ENCODE measurements around the gene JUNB.
"Not testable (repeated sequence)": the region's sequence is repeated elsewhere in the genome, so short reads cannot be mapped to it uniquely, and the experiment has no call there.

Gene JUNB

DNA sequence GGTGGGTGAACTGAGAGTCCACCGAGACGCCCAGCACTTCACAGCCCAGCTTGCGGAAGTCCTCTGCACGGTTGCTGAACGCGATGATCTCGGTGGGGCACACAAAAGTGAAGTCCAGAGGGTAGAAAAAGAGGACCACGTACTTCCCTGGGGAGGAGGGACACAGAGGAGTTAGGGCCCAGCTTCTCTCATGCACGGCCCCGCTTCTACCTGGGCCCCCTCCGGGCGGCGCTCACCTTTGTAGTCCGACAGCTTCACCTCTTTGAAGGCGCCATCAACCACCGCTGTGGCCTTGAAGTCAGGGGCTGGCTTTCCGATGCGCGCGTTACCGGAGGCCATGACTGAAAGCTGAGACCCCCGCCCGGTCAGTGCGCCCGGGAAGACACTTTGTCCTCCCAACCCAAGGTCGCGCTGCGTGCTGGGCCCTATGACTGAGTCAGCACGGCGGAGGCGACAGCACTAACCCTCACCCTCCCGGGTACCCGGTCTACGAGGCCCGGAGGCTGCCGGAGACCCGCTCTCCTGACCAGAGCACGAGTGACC, 9.7 kb downstream of the JUNB start:
- Histone ChIP-seq H3K4me1 (ENCODE audit: control insufficient read depth in 5 of 5, insufficient read depth in 5 of 5, low read length in 5 of 5) (peaks cover 10 to 38% (median 34%) of the 10 kb centered on the region in 5 donors), H3K9ac (ENCODE audit: low read length in 5 of 5) (peak overlapping the region; percentile 56 to 94 (median 85)), H3K4me3 (ENCODE audit: low read depth in 1 of 5, low read length in 5 of 5) (peak overlapping the region; percentile 67 to 97 (median 94)), H3K27ac (ENCODE audit: low read depth, low read length) (peak overlapping the region; percentile 60), H3K27me3 (ENCODE audit: control insufficient read depth in 5 of 5, insufficient read depth in 4 of 5, low read length in 5 of 5) (no peaks in the 10 kb centered on the region), H3K9me3 (ENCODE audit: control insufficient read depth in 5 of 5, low read length in 5 of 5) (no peaks in the 10 kb centered on the region), H3K36me3 (ENCODE audit: control insufficient read depth in 5 of 5, insufficient read depth in 5 of 5, low read length in 5 of 5) (peaks cover 0 to 28% (median 15%) of the 10 kb centered on the region in 5 donors)

DNA sequence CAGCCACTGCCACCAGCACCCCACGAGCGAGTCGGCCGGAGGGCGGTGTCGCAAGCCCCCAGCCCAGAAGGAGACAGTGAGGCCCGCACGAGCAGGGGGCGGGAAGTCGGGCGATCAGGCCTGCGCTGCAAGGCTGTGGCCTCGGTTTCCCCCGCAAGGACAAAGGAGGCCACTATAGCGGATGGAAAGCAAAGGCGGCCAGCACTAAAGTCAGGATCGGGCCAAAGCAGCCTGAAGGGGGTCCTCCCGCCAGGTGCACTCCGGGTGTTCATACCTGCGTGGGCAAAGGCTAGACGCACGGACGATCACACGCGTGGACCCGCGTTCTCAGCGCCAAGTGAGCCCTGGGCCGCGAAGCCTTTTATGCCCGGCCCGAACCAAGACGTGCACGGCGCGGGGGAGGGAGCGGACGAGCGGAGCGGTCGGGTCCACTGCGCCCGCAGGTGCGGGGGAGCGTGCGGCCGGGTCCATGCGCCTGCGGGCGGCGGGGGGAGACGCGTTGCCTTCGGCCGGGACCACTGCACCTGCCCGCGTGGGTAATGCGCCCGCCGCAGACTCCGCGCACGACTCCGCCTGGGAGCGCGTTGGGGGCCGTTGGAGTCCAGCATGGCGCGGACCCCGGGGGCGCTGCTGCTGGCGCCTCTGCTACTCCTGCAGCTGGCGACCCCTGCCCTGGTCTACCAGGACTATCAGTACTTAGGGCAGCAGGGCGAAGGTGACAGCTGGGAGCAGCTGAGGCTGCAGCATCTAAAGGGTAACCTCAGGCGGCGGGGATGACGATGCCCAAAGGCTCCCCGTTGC, 10.4 kb downstream of the JUNB start, which contains the start of the genes PRDX2 and THSD8:
Gene PRDX2 (minus strand): TSS at position 335 of the 801 bp plus-strand sequence. CDS start 539 bp downstream, outside the sequence.
Gene THSD8 (plus strand): TSS at position 604 of the 801 bp plus-strand sequence. CDS start 3 bp downstream, at position 607.
- H3K9me3 ChIP-seq (ENCODE audit: control insufficient read depth in 5 of 5, low read length in 5 of 5): no peaks in the 10 kb centered on the region

GRCh38 chr19:12802267-12803106, 11.2 kb downstream of the JUNB start:
- H3K4me3 ChIP-seq (ENCODE audit: low read depth in 1 of 5, low read length in 5 of 5): peak overlapping the region; percentile 79 to 97 (median 94)
- H3K4me1 ChIP-seq (ENCODE audit: control insufficient read depth in 5 of 5, insufficient read depth in 5 of 5, low read length in 5 of 5): peaks cover 11 to 45% (median 43%) of the 10 kb centered on the region in 5 donors
- H3K36me3 ChIP-seq (ENCODE audit: control insufficient read depth in 5 of 5, insufficient read depth in 5 of 5, low read length in 5 of 5): peaks cover 0 to 19% (median 12%) of the 10 kb centered on the region in 5 donors
- no peaks in the 10 kb centered on the region for H3K27me3 ChIP-seq (ENCODE audit: control insufficient read depth in 5 of 5, insufficient read depth in 4 of 5, low read length in 5 of 5)
- peak overlapping the region in 4 of 5 donors; percentile 63 to 94 (median 88) for H3K9ac ChIP-seq (ENCODE audit: low read length in 5 of 5)
- no peak overlapping the region for H3K27ac ChIP-seq (ENCODE audit: low read depth, low read length)
- no peaks in the 10 kb centered on the region for H3K9me3 ChIP-seq (ENCODE audit: control insufficient read depth in 5 of 5, low read length in 5 of 5)

More for the DNA sequence above, 10.4 kb downstream of the JUNB start, which contains the start of the genes PRDX2 and THSD8:
- Histone ChIP-seq H3K36me3 (ENCODE audit: control insufficient read depth in 5 of 5, insufficient read depth in 5 of 5, low read length in 5 of 5) (peaks cover 0 to 26% (median 15%) of the 10 kb centered on the region in 5 donors), H3K27ac (ENCODE audit: low read depth, low read length) (peak within 1 kb of the TSS; percentile 60), H3K4me3 (ENCODE audit: low read depth in 1 of 5, low read length in 5 of 5) (peak within 1 kb of the TSS; percentile 80 to 97 (median 94)), H3K4me1 (ENCODE audit: control insufficient read depth in 5 of 5, insufficient read depth in 5 of 5, low read length in 5 of 5) (peaks cover 8 to 38% (median 36%) of the 10 kb centered on the region in 5 donors), H3K9ac (ENCODE audit: low read length in 5 of 5) (peak within 1 kb of the TSS; percentile 56 to 94 (median 85)), H3K27me3 (ENCODE audit: control insufficient read depth in 5 of 5, insufficient read depth in 4 of 5, low read length in 5 of 5) (no peaks in the 10 kb centered on the region)

DNA sequence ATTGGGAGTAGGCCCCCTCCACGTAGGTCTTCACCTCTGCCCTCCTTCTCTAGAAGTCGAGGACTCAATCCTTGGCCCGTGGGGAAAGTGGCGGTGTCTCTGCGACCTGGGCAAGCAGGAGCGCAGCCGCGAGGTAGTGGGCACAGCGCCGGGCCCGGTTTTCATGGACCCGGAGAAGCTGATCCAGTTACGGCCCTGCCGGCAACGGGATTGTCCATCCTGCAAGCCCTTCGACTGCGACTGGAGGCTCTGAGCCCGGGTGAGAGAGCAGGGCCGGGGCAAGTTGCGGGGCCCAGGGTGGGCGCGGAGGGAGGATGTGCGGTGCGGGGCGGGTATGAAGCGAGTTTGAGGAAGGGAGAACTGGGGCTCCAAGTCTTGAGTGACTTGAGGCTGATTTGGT, 12.8 kb downstream of the JUNB start:
- H3K4me3 ChIP-seq (ENCODE audit: low read depth in 1 of 5, low read length in 5 of 5): no peak overlapping the region
- H3K27ac ChIP-seq (ENCODE audit: low read depth, low read length): no peak overlapping the region
- H3K36me3 ChIP-seq (ENCODE audit: control insufficient read depth in 5 of 5, insufficient read depth in 5 of 5, low read length in 5 of 5): peaks cover 0 to 15% (median 10%) of the 10 kb centered on the region in 5 donors
- H3K4me1 ChIP-seq (ENCODE audit: control insufficient read depth in 5 of 5, insufficient read depth in 5 of 5, low read length in 5 of 5): peaks cover 11 to 45% (median 43%) of the 10 kb centered on the region in 5 donors
- no peak overlapping the region for H3K9ac ChIP-seq (ENCODE audit: low read length in 5 of 5)
- no peaks in the 10 kb centered on the region for H3K9me3 ChIP-seq (ENCODE audit: control insufficient read depth in 5 of 5, low read length in 5 of 5)
- no peaks in the 10 kb centered on the region for H3K27me3 ChIP-seq (ENCODE audit: control insufficient read depth in 5 of 5, insufficient read depth in 4 of 5, low read length in 5 of 5)

DNA sequence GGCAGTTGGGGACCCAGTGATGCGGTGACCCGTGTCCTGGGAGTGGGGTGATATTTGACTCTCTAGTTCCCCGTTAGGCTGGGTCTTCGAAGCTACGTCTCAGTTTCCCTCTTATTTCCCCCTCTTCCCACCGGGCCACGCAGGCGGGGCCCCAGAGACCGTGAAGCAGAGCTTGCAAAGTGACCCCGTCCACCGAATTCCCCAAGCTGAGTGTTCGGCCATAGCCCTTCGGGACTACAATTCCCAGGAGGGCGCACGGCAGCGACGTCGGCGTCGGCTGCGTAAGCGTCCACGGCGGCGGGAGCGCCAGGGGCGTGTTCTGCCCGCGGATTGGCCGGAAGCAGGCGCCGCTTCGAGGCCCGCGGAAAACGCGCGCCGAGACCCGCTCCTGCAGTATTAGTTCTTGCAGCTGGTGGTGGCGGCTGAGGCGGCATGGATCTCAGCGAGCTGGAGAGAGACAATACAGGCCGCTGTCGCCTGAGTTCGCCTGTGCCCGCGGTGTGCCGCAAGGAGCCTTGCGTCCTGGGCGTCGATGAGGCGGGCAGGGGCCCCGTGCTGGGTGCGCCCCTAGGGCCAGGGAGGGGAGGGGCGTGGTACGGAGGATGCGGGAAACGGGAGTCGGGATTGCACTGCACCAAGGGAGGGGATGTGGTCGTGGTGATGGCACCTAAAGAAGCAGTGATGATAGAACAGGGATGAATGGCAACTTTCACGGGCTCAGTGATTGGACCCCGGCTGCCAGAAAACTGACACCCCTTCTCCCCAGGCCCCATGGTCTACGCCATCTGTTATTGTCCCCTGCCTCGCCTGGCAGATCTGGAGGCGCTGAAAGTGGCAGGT, 15.2 kb downstream of the JUNB start, which contains the start of gene RNASEH2A:
Gene RNASEH2A (plus strand): TSS at position 343 of the 840 bp plus-strand sequence. CDS start 90 bp downstream, at position 433.
- H3K9me3 ChIP-seq (ENCODE audit: control insufficient read depth in 5 of 5, low read length in 5 of 5): no peaks in the 10 kb centered on the region
- peak within 1 kb of the TSS; percentile 30 for H3K27ac ChIP-seq (ENCODE audit: low read depth, low read length)
- H3K36me3 ChIP-seq (ENCODE audit: control insufficient read depth in 5 of 5, insufficient read depth in 5 of 5, low read length in 5 of 5): peaks cover 0 to 10% (median 3%) of the 10 kb centered on the region in 5 donors
- peak within 1 kb of the TSS; percentile 71 to 81 (median 75) for H3K4me3 ChIP-seq (ENCODE audit: low read depth in 1 of 5, low read length in 5 of 5)
- H3K4me1 ChIP-seq (ENCODE audit: control insufficient read depth in 5 of 5, insufficient read depth in 5 of 5, low read length in 5 of 5): peaks cover 3 to 29% (median 27%) of the 10 kb centered on the region in 5 donors
- H3K9ac ChIP-seq (ENCODE audit: low read length in 5 of 5): peak within 1 kb of the TSS; percentile 38 to 90 (median 78)
- no peaks in the 10 kb centered on the region for H3K27me3 ChIP-seq (ENCODE audit: control insufficient read depth in 5 of 5, insufficient read depth in 4 of 5, low read length in 5 of 5)

DNA sequence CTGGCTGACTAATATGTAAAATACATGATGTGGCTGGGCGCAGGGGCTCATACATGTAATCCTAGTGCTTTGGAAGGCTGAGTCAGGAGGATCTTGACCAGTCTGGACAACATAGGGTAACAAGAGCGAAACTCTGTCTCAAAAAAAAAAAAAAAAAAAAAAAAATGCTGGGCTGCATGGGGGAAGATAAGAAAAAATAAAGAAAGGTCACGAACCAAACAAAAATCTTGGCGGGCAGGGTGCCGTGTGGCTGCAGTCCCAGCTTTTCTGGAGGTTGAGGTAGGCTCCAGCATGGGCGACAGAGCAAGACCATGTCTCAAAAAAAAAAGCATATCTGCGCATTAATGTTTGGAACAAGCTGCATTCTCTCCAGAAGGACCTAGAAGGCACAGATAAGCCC, 23.8 kb downstream of the JUNB start:
- H3K9ac ChIP-seq (ENCODE audit: low read length in 5 of 5): no peak overlapping the region
- H3K4me3 ChIP-seq (ENCODE audit: low read depth in 1 of 5, low read length in 5 of 5): no peak overlapping the region
- no peaks in the 10 kb centered on the region for H3K9me3 ChIP-seq (ENCODE audit: control insufficient read depth in 5 of 5, low read length in 5 of 5)
- no peaks in the 10 kb centered on the region for H3K4me1 ChIP-seq (ENCODE audit: control insufficient read depth in 5 of 5, insufficient read depth in 5 of 5, low read length in 5 of 5)
- H3K27ac ChIP-seq (ENCODE audit: low read depth, low read length): no peak overlapping the region
- H3K36me3 ChIP-seq (ENCODE audit: control insufficient read depth in 5 of 5, insufficient read depth in 5 of 5, low read length in 5 of 5): peaks cover 0 to 16% (median 7%) of the 10 kb centered on the region in 5 donors
- H3K27me3 ChIP-seq (ENCODE audit: control insufficient read depth in 5 of 5, insufficient read depth in 4 of 5, low read length in 5 of 5): no peaks in the 10 kb centered on the region

DNA sequence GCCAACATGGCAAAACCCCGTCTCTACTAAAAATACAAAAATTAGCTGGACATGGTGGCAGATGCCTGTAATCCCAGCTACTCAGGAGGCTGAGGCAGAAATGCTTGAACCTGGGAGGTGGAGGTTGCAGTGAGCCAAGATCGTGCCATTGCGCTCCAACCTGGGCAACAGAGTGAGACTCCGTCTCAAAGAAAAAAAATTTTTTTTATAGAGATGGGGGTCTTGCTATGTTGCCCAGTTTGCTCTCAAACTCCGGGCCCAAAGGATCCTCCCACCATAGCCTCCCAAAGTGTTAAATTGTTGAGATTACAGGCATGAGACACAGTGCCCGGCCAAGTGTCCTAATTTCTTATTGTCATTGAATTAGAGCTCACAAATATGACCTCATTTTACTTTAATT, 25.9 kb downstream of the JUNB start:
- H3K9me3 ChIP-seq (ENCODE audit: control insufficient read depth in 5 of 5, low read length in 5 of 5); H3K4me3 ChIP-seq (ENCODE audit: low read depth in 1 of 5, low read length in 5 of 5); H3K27me3 ChIP-seq (ENCODE audit: control insufficient read depth in 5 of 5, insufficient read depth in 4 of 5, low read length in 5 of 5); H3K27ac ChIP-seq (ENCODE audit: low read depth, low read length); H3K36me3 ChIP-seq (ENCODE audit: control insufficient read depth in 5 of 5, insufficient read depth in 5 of 5, low read length in 5 of 5); H3K9ac ChIP-seq (ENCODE audit: low read length in 5 of 5); H3K4me1 ChIP-seq (ENCODE audit: control insufficient read depth in 5 of 5, insufficient read depth in 5 of 5, low read length in 5 of 5): not testable (repeated sequence)

DNA sequence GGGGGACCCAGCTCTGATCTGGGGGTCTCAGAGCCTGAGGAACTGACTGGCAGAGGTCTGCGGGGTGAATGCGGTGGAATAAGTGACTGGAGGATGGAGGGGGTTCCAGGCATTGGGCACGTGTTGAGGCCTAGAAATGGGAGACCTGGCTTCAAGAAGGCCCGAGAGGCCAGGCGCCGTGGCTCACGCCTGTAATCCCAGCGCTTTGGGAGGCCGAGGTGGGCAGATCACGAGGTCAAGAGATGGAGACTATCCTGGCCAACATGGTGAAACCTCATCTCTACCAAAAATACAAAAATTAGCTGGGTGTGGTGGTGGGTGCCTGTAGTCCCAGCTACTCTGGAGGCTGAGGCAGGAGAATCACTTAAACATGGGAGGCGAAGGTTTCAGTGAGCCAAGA, 26.5 kb downstream of the JUNB start:
- H3K9me3 ChIP-seq (ENCODE audit: control insufficient read depth in 5 of 5, low read length in 5 of 5); H3K27me3 ChIP-seq (ENCODE audit: control insufficient read depth in 5 of 5, insufficient read depth in 4 of 5, low read length in 5 of 5); H3K4me1 ChIP-seq (ENCODE audit: control insufficient read depth in 5 of 5, insufficient read depth in 5 of 5, low read length in 5 of 5); H3K9ac ChIP-seq (ENCODE audit: low read length in 5 of 5); H3K27ac ChIP-seq (ENCODE audit: low read depth, low read length); H3K36me3 ChIP-seq (ENCODE audit: control insufficient read depth in 5 of 5, insufficient read depth in 5 of 5, low read length in 5 of 5); H3K4me3 ChIP-seq (ENCODE audit: low read depth in 1 of 5, low read length in 5 of 5): not testable (repeated sequence)

DNA sequence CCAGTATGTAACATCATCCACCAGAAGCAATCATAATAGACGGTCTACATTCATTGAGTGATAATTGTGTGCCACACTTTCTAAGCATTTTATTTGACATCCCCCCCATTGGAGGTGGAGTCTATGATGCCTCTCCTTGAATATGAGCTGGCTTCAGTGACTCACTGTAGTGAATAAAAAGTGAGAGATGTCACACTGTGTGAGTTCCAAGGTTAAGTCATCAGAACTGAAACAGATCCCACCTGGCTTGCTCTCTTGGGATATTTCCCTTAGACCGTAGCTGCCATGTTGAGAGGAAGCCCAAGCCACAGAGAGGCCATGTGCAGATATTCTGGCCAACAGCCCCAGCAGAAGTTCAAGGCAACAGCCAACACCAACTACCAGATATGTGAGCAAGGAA, 30.5 kb downstream of the JUNB start:
- peaks cover 0 to 5% (median 3%) of the 10 kb centered on the region in 5 donors for H3K9me3 ChIP-seq (ENCODE audit: control insufficient read depth in 5 of 5, low read length in 5 of 5)
- H3K4me3 ChIP-seq (ENCODE audit: low read depth in 1 of 5, low read length in 5 of 5): no peak overlapping the region
- H3K4me1 ChIP-seq (ENCODE audit: control insufficient read depth in 5 of 5, insufficient read depth in 5 of 5, low read length in 5 of 5): peaks cover 0 to 9% (median 6%) of the 10 kb centered on the region in 5 donors
- peaks cover 0 to 15% (median 12%) of the 10 kb centered on the region in 5 donors for H3K27me3 ChIP-seq (ENCODE audit: control insufficient read depth in 5 of 5, insufficient read depth in 4 of 5, low read length in 5 of 5)
- no peak overlapping the region for H3K9ac ChIP-seq (ENCODE audit: low read length in 5 of 5)
- no peak overlapping the region for H3K27ac ChIP-seq (ENCODE audit: low read depth, low read length)
- H3K36me3 ChIP-seq (ENCODE audit: control insufficient read depth in 5 of 5, insufficient read depth in 5 of 5, low read length in 5 of 5): no peaks in the 10 kb centered on the region
